Endometrial microvascular endothelial cells (primary cell): ENCODE data around the gene TENT4A. TPM values are rescaled to one million over a fixed set of nuclear protein-coding genes. Genes with fewer than 3 reads are reported as not detected.
"Not testable (repeated sequence)": the region's sequence is repeated elsewhere in the genome, so short reads cannot be mapped to it uniquely, and the experiment has no call there.

Experiments used
- in situ Hi-C: cut with HindIII; loops from 2 replicates; pipeline ENCODE4 v1.10.0; 2017; ENCODE audit warnings: low sequenced_read_pairs, low pct_unique_long_range_greater_than_20kb; ENCODE audit errors: inconsistent ontology term
- total RNA-seq: library from RNA; depleted of rRNA; stranded (reverse); fragments of >200 nt; gene quantifications from one replicate; pipeline ENCODE4 v1.2.3, GENCODE V29; 2015; ENCODE audit errors: inconsistent ontology term

TENT4A gene
- total RNA-seq, 1 donor from 2014 or later, result 11.5 TPM

- in situ Hi-C loops, result no loop called here
Observed at GRCh38 chr5:6758236-6758635, 45.0 kb downstream of the TENT4A start.

GRCh38 chr5:6758706-6759105, 45.5 kb downstream of the TENT4A start:
- in situ Hi-C loops, result no loop called here

GRCh38 chr5:6759401-6759800, 46.2 kb downstream of the TENT4A start:
- in situ Hi-C loops, result no loop called here

GRCh38 chr5:6759983-6760382, 46.8 kb downstream of the TENT4A start:
- in situ Hi-C loops, result no loop called here

- in situ Hi-C loops, result no loop called here
Observed at GRCh38 chr5:6760686-6761085, 47.5 kb downstream of the TENT4A start.

- in situ Hi-C loops, result no loop called here
Observed at GRCh38 chr5:6761333-6761732, 48.1 kb downstream of the TENT4A start.

GRCh38 chr5:6762116-6762515, 48.9 kb downstream of the TENT4A start:
- in situ Hi-C loops, result no loop called here

- in situ Hi-C loops, result no loop called here
Observed at GRCh38 chr5:6762697-6763096, 49.5 kb downstream of the TENT4A start.

- in situ Hi-C loops, result no loop called here
Observed at GRCh38 chr5:6763191-6763590, 50.0 kb downstream of the TENT4A start.

- in situ Hi-C loops, result no loop called here
Observed at GRCh38 chr5:6765612-6766525, 52.6 kb downstream of the TENT4A start.

GRCh38 chr5:6766604-6767093, 53.4 kb downstream of the TENT4A start:
- in situ Hi-C loops, result no loop called here

GRCh38 chr5:6767481-6768063, 54.3 kb downstream of the TENT4A start:
- in situ Hi-C loops, result no loop called here

- in situ Hi-C loops, result no loop called here
Observed at GRCh38 chr5:6768590-6769230, 55.5 kb downstream of the TENT4A start.

GRCh38 chr5:6770826-6771607, 57.8 kb downstream of the TENT4A start:
- in situ Hi-C loops, result no loop called here

GRCh38 chr5:6772886-6773285, 59.7 kb downstream of the TENT4A start:
- in situ Hi-C loops, result no loop called here

- in situ Hi-C loops, result no loop called here
Observed at GRCh38 chr5:6773342-6774035, 60.3 kb downstream of the TENT4A start.

- in situ Hi-C loops, result not testable (repeated sequence)
Observed at GRCh38 chr5:6774207-6774606, 61.0 kb downstream of the TENT4A start.

GRCh38 chr5:6774721-6775204, 61.5 kb downstream of the TENT4A start:
- in situ Hi-C loops, result no loop called here
